Ishikawa (cell line): ENCODE measurements around the gene COQ8B.

Source experiments
- CEBPB ChIP-seq: IDR thresholded peaks from 2 replicates; pipeline ENCODE4 v1.6.1; 2012
- CREB1 ChIP-seq: IDR thresholded peaks from 2 replicates; pipeline ENCODE4 v1.6.1; 2012; ENCODE audit warnings: low read depth
- EGR1 ChIP-seq: IDR thresholded peaks from 2 replicates; pipeline ENCODE4 v1.6.1; 2012
- EP300 ChIP-seq: IDR thresholded peaks from 2 replicates; pipeline ENCODE4 v1.6.1; 2012; ENCODE audit warnings: borderline replicate concordance
- FOXM1 ChIP-seq: IDR thresholded peaks from 2 replicates; pipeline ENCODE4 v1.6.1; 2012; ENCODE audit warnings: low read depth, borderline replicate concordance
- MAX ChIP-seq: IDR thresholded peaks from 2 replicates; pipeline ENCODE4 v1.6.1; 2012
- NFIC ChIP-seq: IDR thresholded peaks from 2 replicates; pipeline ENCODE4 v1.6.1; 2012
- RAD21 ChIP-seq: IDR thresholded peaks from 2 replicates; pipeline ENCODE4 v1.6.1; 2012; ENCODE audit warnings: low read depth
- REST ChIP-seq: IDR thresholded peaks from 2 replicates; pipeline ENCODE4 v1.6.1; 2012; ENCODE audit warnings: low read depth, mild to moderate bottlenecking
- TAF1 ChIP-seq: IDR thresholded peaks from 2 replicates; pipeline ENCODE4 v1.6.1; 2012; ENCODE audit warnings: low read depth, mild to moderate bottlenecking
- TCF12 ChIP-seq: IDR thresholded peaks from 2 replicates; pipeline ENCODE4 v1.6.1; 2012; ENCODE audit warnings: low read depth
- TEAD4 ChIP-seq: IDR thresholded peaks from 2 replicates; pipeline ENCODE4 v1.6.1; 2012
- USF1 ChIP-seq: IDR thresholded peaks from 2 replicates; pipeline ENCODE4 v1.6.1; 2012
- YY1 ChIP-seq: IDR thresholded peaks from 2 replicates; pipeline ENCODE4 v1.6.1; 2012; ENCODE audit warnings: low read depth
- ZBTB7A ChIP-seq: IDR thresholded peaks from 2 replicates; pipeline ENCODE4 v1.6.1; 2012; ENCODE audit warnings: low read depth

The COQ8B gene

GRCh38 chr19:40745402-40745780 is 28.7 kb upstream of the COQ8B start:
- TF ChIP-seq CEBPB (peak; percentile 82), TEAD4 (peak; percentile 23; the same call in 1 of the 2 replicates), EGR1 (no peak), TAF1 (no peak), RAD21 (no peak)

- TF ChIP-seq TEAD4 (no peak), YY1 (no peak), TAF1 (no peak), REST (no peak)
Measured at GRCh38 chr19:40744554-40745401, 28.1 kb upstream of the COQ8B start.

GRCh38 chr19:40743926-40744325 is 27.2 kb upstream of the COQ8B start:
- no peak for TF ChIP-seq CEBPB
- TF ChIP-seq TCF12 = no peak
- TF ChIP-seq EGR1 = no peak
- no peak for TF ChIP-seq FOXM1

- TF ChIP-seq YY1 = no peak
- TF ChIP-seq TCF12 = no peak
- TF ChIP-seq RAD21 = no peak
- TF ChIP-seq CEBPB = no peak
- no peak for TF ChIP-seq FOXM1
- no peak for TF ChIP-seq TEAD4
- no peak for TF ChIP-seq USF1
- TF ChIP-seq REST = no peak
- no peak for TF ChIP-seq ZBTB7A
- TF ChIP-seq NFIC = no peak
- TF ChIP-seq MAX = no peak
- no peak for TF ChIP-seq EGR1
- TF ChIP-seq TAF1 = no peak
- no peak for TF ChIP-seq CREB1
- no peak for TF ChIP-seq EP300
Measured at GRCh38 chr19:40742886-40743285, 26.2 kb upstream of the COQ8B start.

GRCh38 chr19:40742477-40742876 is 25.8 kb upstream of the COQ8B start:
- TF ChIP-seq TAF1 (no peak), CEBPB (no peak), NFIC (no peak), ZBTB7A (no peak), TEAD4 (no peak), FOXM1 (no peak), REST (no peak), EGR1 (no peak)
